Activated gamma-delta T cell treated with anti-CD3 and anti-CD28 coated beads, Interleukin-2, amount 50 U/mL, for 16 hours (primary cell): Measurements from ENCODE around the gene EFTUD2.
"Not testable (repeated sequence)": the region's sequence is repeated elsewhere in the genome, so short reads cannot be mapped to it uniquely, and the experiment has no call there.

ENCODE experiments used
- DNase-seq: peaks from one replicate; pipeline ENCODE4 v3.0.0-alpha.2; 2020; ENCODE audit warnings: low read depth

EFTUD2 gene

GRCh38 chr17:44808656-44809388 is 90.4 kb downstream of the EFTUD2 start:
- not testable (repeated sequence) for DNase-seq

- DNase-seq = no peak
Observed at GRCh38 chr17:44808156-44808555, 91.1 kb downstream of the EFTUD2 start.

GRCh38 chr17:44807817-44808155 is 91.5 kb downstream of the EFTUD2 start:
- DNase-seq = no peak

GRCh38 chr17:44807093-44807816 is 92.0 kb downstream of the EFTUD2 start:
- no peak for DNase-seq

GRCh38 chr17:44804302-44805089 is 94.7 kb downstream of the EFTUD2 start:
- DNase-seq = no peak

- no peak for DNase-seq
Observed at GRCh38 chr17:44801880-44802279, 97.4 kb downstream of the EFTUD2 start.
